CD4-positive, alpha-beta memory T cell (primary cell): ENCODE data around the gene TTI1. TPM values are rescaled to one million over a fixed set of nuclear protein-coding genes. Genes with fewer than 3 reads are reported as not detected.

Experiments
- CTCF ChIA-PET: fragments of 350-600 bp; sonication (Branson Sonifier 250); formaldehyde crosslinking; loops from one replicate; lab custom pipeline; 2021; ENCODE audit warnings: inconsistent platforms; ENCODE audit not compliant: partially characterized antibody; lab: Charles Lee
- POLR2A ChIA-PET: fragments of 350-600 bp; sonication (Branson Sonifier 250); formaldehyde crosslinking; loops from one replicate; lab custom pipeline; 2021; ENCODE audit not compliant: partially characterized antibody; lab: Charles Lee
- DNase-seq, 5 donors: peaks; one replicate each; pipeline versions ENCODE4 v3.0.0 to v3.0.0-alpha.2; 2020 to 2022; ENCODE audit warnings: mixed read lengths in 1 of 5
- H3K27ac ChIP-seq: one replicate; pipeline ENCODE4 v1.7.0; 2013; ENCODE audit warnings: low read depth, low read length
- H3K27me3 ChIP-seq: 2 replicates; pipeline ENCODE4 v1.7.0; 2013; ENCODE audit warnings: mild to moderate bottlenecking, low read length, moderate library complexity; ENCODE audit not compliant: insufficient read depth
- H3K36me3 ChIP-seq: 2 replicates; pipeline ENCODE4 v1.7.0; 2013; ENCODE audit warnings: mild to moderate bottlenecking, low read length, moderate library complexity; ENCODE audit not compliant: insufficient read depth
- H3K4me1 ChIP-seq: 2 replicates; pipeline ENCODE4 v1.7.0; 2013; ENCODE audit warnings: mild to moderate bottlenecking, low read length, moderate library complexity; ENCODE audit not compliant: insufficient read depth
- H3K4me3 ChIP-seq, 2 donors: one replicate each; pipeline ENCODE4 v1.7.0; 2013; ENCODE audit warnings: low read length in 2 of 2, mild to moderate bottlenecking in 1 of 2
- H3K9me3 ChIP-seq, 2 donors: one replicate each; pipeline ENCODE4 v1.7.0; 2013; ENCODE audit warnings: low read length in 2 of 2, control low read depth in 1 of 2; ENCODE audit not compliant: control insufficient read depth in 1 of 2
- H3K27ac Mint-ChIP-seq, 7 donors: one replicate each; pipeline ENCODE4 v1.8.0; 2020 to 2021; ENCODE audit warnings: mixed read lengths in 7 of 7, mild to moderate bottlenecking in 6 of 7, inconsistent platforms in 3 of 7, moderate library complexity in 3 of 7
- H3K27me3 Mint-ChIP-seq, 2 donors: one replicate each; pipeline ENCODE4 v1.8.0; 2020 to 2021; ENCODE audit warnings: mixed read lengths in 2 of 2
- H3K36me3 Mint-ChIP-seq, 2 donors: one replicate each; pipeline ENCODE4 v1.8.0; 2020 to 2021; ENCODE audit warnings: mixed read lengths in 2 of 2, inconsistent platforms in 1 of 2, mild to moderate bottlenecking in 1 of 2
- H3K4me1 Mint-ChIP-seq, 4 donors: one replicate each; pipeline ENCODE4 v1.8.0; 2020 to 2021; ENCODE audit warnings: mixed read lengths in 4 of 4, mild to moderate bottlenecking in 1 of 4
- H3K4me3 Mint-ChIP-seq, 8 donors: one replicate each; pipeline ENCODE4 v1.8.0; 2020 to 2021; ENCODE audit warnings: mixed read lengths in 8 of 8, mild to moderate bottlenecking in 7 of 8, moderate library complexity in 6 of 8, inconsistent platforms in 3 of 8
- H3K9me3 Mint-ChIP-seq, 8 donors: one replicate each; pipeline ENCODE4 v1.8.0; 2020 to 2021; ENCODE audit warnings: mixed read lengths in 8 of 8, mild to moderate bottlenecking in 5 of 8, inconsistent platforms in 3 of 8, moderate library complexity in 1 of 8
- intact Hi-C: fragments of 100-400 bp; cut with micrococcal nuclease; formaldehyde crosslinking; loops from one replicate; pipeline ENCODE4 v1.15.1; 2023
- polyA plus RNA-seq, 2 donors: library from polyadenylated mRNA; unstranded; fragments of 300-500 nt; fragmentation: Illumina TruSeq; gene quantifications; one replicate each; pipeline ENCODE4 v1.2.3, GENCODE V29; 2021
- total RNA-seq, 2 experiments: library from RNA; stranded (reverse); gene quantifications; one replicate each; pipeline ENCODE4 v1.2.3, GENCODE V29; 2021

Gene TTI1
- total and polyA plus RNA-seq, 4 experiments from 2014 or later: 13.0 to 26.6 (median 22.9) TPM

DNA sequence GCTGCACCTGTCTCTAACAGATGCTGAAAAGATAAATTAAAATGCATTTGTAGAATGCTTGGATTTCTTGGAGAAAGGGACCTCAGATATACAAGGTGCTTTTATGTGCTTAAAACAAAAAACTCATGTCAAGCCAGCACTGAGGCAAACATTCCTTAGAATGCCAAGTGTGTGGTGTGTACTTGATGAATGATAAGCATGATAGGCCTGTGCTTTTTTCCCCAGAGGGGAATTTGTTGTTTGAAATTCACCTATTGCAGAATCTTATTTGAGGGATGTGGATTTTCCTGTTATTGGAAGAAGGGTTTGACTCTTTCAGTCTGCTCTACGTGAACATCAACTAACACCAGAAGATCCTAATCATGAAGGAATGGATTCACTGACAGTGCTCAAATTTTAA lies 28.8 kb downstream of the TTI1 start:
- intact Hi-C loops: no loop called here
- no peaks in the 10 kb centered on the region for H3K9me3 Mint-ChIP-seq

DNA sequence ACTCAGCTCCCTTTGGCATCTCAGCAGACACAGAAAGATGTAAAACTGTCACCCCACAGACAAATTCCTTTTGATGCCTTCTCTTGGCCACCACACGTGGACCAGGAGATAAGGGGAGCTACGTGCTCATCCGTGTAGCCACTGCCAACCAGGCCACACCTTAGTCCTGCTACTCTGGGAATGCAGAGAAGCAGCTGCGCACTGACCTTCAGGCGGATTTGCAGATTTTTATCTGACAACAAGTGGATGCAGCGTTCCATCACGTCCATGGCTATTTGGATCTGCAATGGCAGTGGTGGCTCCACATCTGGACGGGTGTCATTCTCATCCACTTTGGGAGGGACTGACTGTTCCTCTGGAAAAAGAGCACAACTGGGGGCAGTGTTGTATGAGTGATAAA lies 30.8 kb downstream of the TTI1 start:
- H3K4me3 Mint-ChIP-seq: no peak overlapping the region
- Histone ChIP-seq H3K27me3 (no peaks in the 10 kb centered on the region), H3K4me1 (peaks cover 4% of the 10 kb centered on the region), H3K9me3 (no peaks in the 10 kb centered on the region), H3K36me3 (peaks cover 57% of the 10 kb centered on the region), H3K4me3 (no peak overlapping the region), H3K27ac (no peak overlapping the region)
- H3K36me3 Mint-ChIP-seq: peaks cover 63 to 74% of the 10 kb centered on the region in 2 donors
- intact Hi-C loops: no loop called here
- peak overlapping the region in 2 of 7 donors; percentile 13 to 35 for H3K27ac Mint-ChIP-seq
- ChIA-PET CTCF (no interaction called here), POLR2A (no interaction called here)
- no peaks in the 10 kb centered on the region for H3K27me3 Mint-ChIP-seq
- no peak for DNase-seq
- H3K4me1 Mint-ChIP-seq: peaks cover 0 to 10% (median 8%) of the 10 kb centered on the region in 4 donors
- no peaks in the 10 kb centered on the region for H3K9me3 Mint-ChIP-seq

More for the DNA sequence above, 28.8 kb downstream of the TTI1 start:
- H3K36me3 ChIP-seq: peaks cover 40% of the 10 kb centered on the region
- no peak overlapping the region for H3K4me3 Mint-ChIP-seq
- peaks cover 4% of the 10 kb centered on the region for H3K4me1 ChIP-seq
- peaks cover 0 to 10% (median 9%) of the 10 kb centered on the region in 4 donors for H3K4me1 Mint-ChIP-seq
- H3K27ac ChIP-seq: no peak overlapping the region
- CTCF ChIA-PET: no interaction called here
- no peaks in the 10 kb centered on the region for H3K9me3 ChIP-seq
- peaks cover 53 to 65% of the 10 kb centered on the region in 2 donors for H3K36me3 Mint-ChIP-seq
- no peak overlapping the region for H3K27ac Mint-ChIP-seq
- no peaks in the 10 kb centered on the region for H3K27me3 Mint-ChIP-seq
- POLR2A ChIA-PET: no interaction called here
- H3K27me3 ChIP-seq: no peaks in the 10 kb centered on the region
- H3K4me3 ChIP-seq: no peak overlapping the region
- no peak for DNase-seq

GRCh38 chr20:38001981-38002380 lies 31.3 kb downstream of the TTI1 start:
- DNase-seq: no peak
- H3K27me3 ChIP-seq: no peaks in the 10 kb centered on the region
- ChIA-PET POLR2A (no interaction called here), CTCF (no interaction called here)
- intact Hi-C loops: no loop called here
- no peaks in the 10 kb centered on the region for H3K27me3 Mint-ChIP-seq
- no peak overlapping the region for H3K4me3 ChIP-seq
- H3K36me3 Mint-ChIP-seq: peaks cover 68 to 78% of the 10 kb centered on the region in 2 donors
- peaks cover 0 to 10% (median 8%) of the 10 kb centered on the region in 4 donors for H3K4me1 Mint-ChIP-seq
- H3K4me1 ChIP-seq: peaks cover 4% of the 10 kb centered on the region
- no peaks in the 10 kb centered on the region for H3K9me3 ChIP-seq
- peaks cover 61% of the 10 kb centered on the region for H3K36me3 ChIP-seq
- no peak overlapping the region for H3K27ac ChIP-seq
- H3K27ac Mint-ChIP-seq: no peak overlapping the region
- no peak overlapping the region for H3K4me3 Mint-ChIP-seq
- no peaks in the 10 kb centered on the region for H3K9me3 Mint-ChIP-seq

DNA sequence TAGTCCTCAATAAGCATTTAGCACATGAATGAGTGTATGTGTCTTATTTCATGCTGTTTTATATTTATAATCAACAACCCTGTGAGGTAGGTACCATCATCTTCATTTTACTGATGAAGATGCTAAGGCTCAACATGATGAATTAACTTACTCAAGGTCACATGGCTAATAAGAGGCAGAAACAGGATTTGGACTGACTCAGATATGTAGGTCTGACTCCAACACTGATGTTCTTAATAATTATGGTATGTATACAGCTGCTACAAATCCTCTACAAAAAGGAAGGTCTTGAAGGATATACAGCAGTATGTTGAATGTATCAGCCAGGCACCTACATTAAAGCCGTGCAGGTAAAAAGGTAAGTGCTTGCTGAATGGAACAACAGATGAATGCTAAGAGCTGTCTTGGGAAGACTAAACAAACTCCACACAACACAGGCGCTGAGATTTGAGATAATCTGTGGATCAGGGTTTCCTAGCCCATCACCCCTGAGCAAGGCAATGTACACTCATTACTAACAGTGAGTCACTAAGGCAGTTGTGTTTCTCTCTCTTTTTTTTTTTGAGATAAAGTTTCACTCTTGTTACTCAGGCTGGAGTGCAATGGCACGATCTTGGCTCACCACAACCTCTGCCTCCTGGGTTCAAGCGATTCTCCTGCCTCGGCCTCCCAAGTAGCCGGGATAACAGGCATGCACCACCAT lies 31.9 kb downstream of the TTI1 start:
- Histone ChIP-seq H3K4me3 (no peak overlapping the region), H3K36me3 (peaks cover 68% of the 10 kb centered on the region), H3K4me1 (peaks cover 4% of the 10 kb centered on the region), H3K27ac (no peak overlapping the region), H3K27me3 (no peaks in the 10 kb centered on the region), H3K9me3 (no peaks in the 10 kb centered on the region)
- intact Hi-C loops: no loop called here
- Mint-ChIP-seq H3K9me3 (no peaks in the 10 kb centered on the region), H3K27me3 (no peaks in the 10 kb centered on the region), H3K27ac (peak overlapping the region in 1 of 7 donors; percentile 53), H3K4me1 (peaks cover 0 to 6% (median 4%) of the 10 kb centered on the region in 4 donors), H3K36me3 (peaks cover 67 to 81% of the 10 kb centered on the region in 2 donors), H3K4me3 (no peak overlapping the region)
- ChIA-PET POLR2A (interaction anchor here (0.5 kb wide), 1 partner anchor 9 kb away, joined by 3 read pairs; no protein-coding TSS in a partner anchor), CTCF (interaction anchor here (0.9 kb wide), 1 partner anchor 10 kb away, joined by 3 read pairs; no protein-coding TSS in a partner anchor)
- DNase-seq: no peak

GRCh38 chr20:38000293-38000692 lies 33.0 kb downstream of the TTI1 start:
- POLR2A ChIA-PET: no interaction called here
- H3K9me3 Mint-ChIP-seq: no peaks in the 10 kb centered on the region
- H3K9me3 ChIP-seq: no peaks in the 10 kb centered on the region
- peak overlapping the region in 1 of 7 donors; percentile 29 for H3K27ac Mint-ChIP-seq
- H3K27me3 Mint-ChIP-seq: no peaks in the 10 kb centered on the region
- peaks cover 69 to 86% of the 10 kb centered on the region in 2 donors for H3K36me3 Mint-ChIP-seq
- H3K4me3 ChIP-seq: no peak overlapping the region
- H3K4me1 Mint-ChIP-seq: peaks cover 0 to 4% (median 1%) of the 10 kb centered on the region in 4 donors
- H3K27me3 ChIP-seq: no peaks in the 10 kb centered on the region
- CTCF ChIA-PET: interaction anchor here (0.9 kb wide), 1 partner anchor 9 kb away, joined by 3 read pairs; no protein-coding TSS in a partner anchor
- no peak overlapping the region for H3K4me3 Mint-ChIP-seq
- H3K36me3 ChIP-seq: peaks cover 77% of the 10 kb centered on the region
- intact Hi-C loops: no loop called here
- no peak for DNase-seq
- peaks cover 4% of the 10 kb centered on the region for H3K4me1 ChIP-seq
- no peak overlapping the region for H3K27ac ChIP-seq

DNA sequence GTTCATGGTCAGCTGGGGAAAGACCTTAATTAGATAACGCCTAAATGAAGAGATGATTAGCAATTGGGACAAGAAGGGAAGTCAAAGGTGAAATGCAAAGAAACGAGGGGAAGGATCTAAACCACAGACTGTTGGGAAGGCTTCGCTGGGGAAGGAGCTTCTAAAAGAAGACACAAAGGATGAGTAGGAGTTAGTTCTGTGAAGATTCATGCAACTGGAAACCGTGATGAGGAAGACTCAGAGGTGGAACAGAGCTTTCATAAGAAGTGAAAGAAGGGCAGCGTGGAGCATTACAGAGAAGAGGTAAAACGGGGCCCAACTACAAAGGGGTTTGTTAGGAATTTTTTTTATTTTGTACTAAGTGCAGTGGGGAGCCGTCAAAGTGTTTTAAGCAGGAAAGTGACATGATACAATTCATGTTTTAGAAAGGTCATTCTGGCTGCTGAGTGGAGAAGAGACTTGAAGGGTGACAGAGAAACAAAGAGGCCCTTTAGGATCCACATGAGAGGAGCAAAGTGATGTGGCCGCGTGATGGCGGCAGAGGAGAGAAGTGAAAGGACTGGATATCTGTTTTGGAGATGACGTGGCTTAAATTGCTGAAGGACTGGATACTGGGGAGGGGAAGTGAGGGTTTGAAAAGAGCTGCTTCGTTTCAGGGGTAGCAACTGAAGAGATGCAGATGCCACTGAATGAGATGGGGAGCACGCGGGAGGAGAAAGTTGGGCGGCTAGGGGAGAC lies 33.6 kb downstream of the TTI1 start:
- Histone ChIP-seq H3K27ac (no peak overlapping the region), H3K27me3 (no peaks in the 10 kb centered on the region), H3K4me1 (peaks cover 4% of the 10 kb centered on the region), H3K36me3 (peaks cover 83% of the 10 kb centered on the region), H3K9me3 (no peaks in the 10 kb centered on the region), H3K4me3 (no peak overlapping the region)
- Mint-ChIP-seq H3K36me3 (peaks cover 69 to 87% of the 10 kb centered on the region in 2 donors), H3K4me3 (no peak overlapping the region), H3K27me3 (no peaks in the 10 kb centered on the region), H3K27ac (peak overlapping the region in 2 of 7 donors; percentile 42 to 53), H3K9me3 (no peaks in the 10 kb centered on the region), H3K4me1 (peaks cover 0 to 4% (median 1%) of the 10 kb centered on the region in 4 donors)
- no peak for DNase-seq
- intact Hi-C loops: no loop called here
- ChIA-PET POLR2A (no interaction called here), CTCF (no interaction called here)

GRCh38 chr20:37997516-37997915 lies 35.7 kb downstream of the TTI1 start:
- Mint-ChIP-seq H3K9me3 (no peaks in the 10 kb centered on the region), H3K4me3 (no peak overlapping the region), H3K27me3 (no peaks in the 10 kb centered on the region), H3K36me3 (peaks cover 65 to 78% of the 10 kb centered on the region in 2 donors), H3K4me1 (peaks cover 0 to 6% (median 3%) of the 10 kb centered on the region in 4 donors), H3K27ac (peak overlapping the region in 2 of 7 donors; percentile 36 to 48)
- no peak for DNase-seq
- intact Hi-C loops: no loop called here
- Histone ChIP-seq H3K4me1 (peaks cover 4% of the 10 kb centered on the region), H3K4me3 (no peak overlapping the region), H3K36me3 (peaks cover 75% of the 10 kb centered on the region), H3K27ac (no peak overlapping the region), H3K9me3 (no peaks in the 10 kb centered on the region), H3K27me3 (no peaks in the 10 kb centered on the region)
- ChIA-PET POLR2A (no interaction called here), CTCF (interaction anchor here (1.0 kb wide), 1 partner anchor 10 kb away, joined by 4 read pairs; no protein-coding TSS in a partner anchor)
